Duodenal mucosa (tissue), 2 donors: Measurements from ENCODE around the gene SIPA1L3.
A peak's percentile ranks its signal among the peaks of the same experiment; 100 is the strongest.

Source experiments
- H3K27ac ChIP-seq: one replicate; pipeline ENCODE4 v1.7.0; 2013; ENCODE audit warnings: low read depth, low read length
- H3K27me3 ChIP-seq, 2 donors: one replicate each; pipeline ENCODE4 v1.7.0; 2013; ENCODE audit warnings: low read length in 2 of 2, control low read depth in 1 of 2; ENCODE audit not compliant: insufficient read depth in 2 of 2, control insufficient read depth in 1 of 2
- H3K36me3 ChIP-seq, 2 donors: one replicate each; pipeline ENCODE4 v1.7.0; 2013; ENCODE audit warnings: low read length in 2 of 2, control low read depth in 1 of 2; ENCODE audit not compliant: insufficient read depth in 2 of 2, control insufficient read depth in 1 of 2
- H3K4me1 ChIP-seq, 2 donors: one replicate each; pipeline ENCODE4 v1.7.0; 2013; ENCODE audit warnings: low read length in 2 of 2, control low read depth in 1 of 2; ENCODE audit not compliant: insufficient read depth in 2 of 2, control insufficient read depth in 1 of 2
- H3K4me3 ChIP-seq, 2 donors: one replicate each; pipeline ENCODE4 v1.7.0; 2013; ENCODE audit warnings: low read length in 2 of 2, low read depth in 1 of 2
- H3K9ac ChIP-seq, 2 donors: one replicate each; pipeline ENCODE4 v1.7.0; 2013; ENCODE audit warnings: low read length in 2 of 2, low read depth in 1 of 2
- H3K9me3 ChIP-seq, 2 donors: one replicate each; pipeline ENCODE4 v1.7.0; 2013; ENCODE audit warnings: low read length in 2 of 2, control low read depth in 1 of 2; ENCODE audit not compliant: control insufficient read depth in 1 of 2

Gene SIPA1L3

DNA sequence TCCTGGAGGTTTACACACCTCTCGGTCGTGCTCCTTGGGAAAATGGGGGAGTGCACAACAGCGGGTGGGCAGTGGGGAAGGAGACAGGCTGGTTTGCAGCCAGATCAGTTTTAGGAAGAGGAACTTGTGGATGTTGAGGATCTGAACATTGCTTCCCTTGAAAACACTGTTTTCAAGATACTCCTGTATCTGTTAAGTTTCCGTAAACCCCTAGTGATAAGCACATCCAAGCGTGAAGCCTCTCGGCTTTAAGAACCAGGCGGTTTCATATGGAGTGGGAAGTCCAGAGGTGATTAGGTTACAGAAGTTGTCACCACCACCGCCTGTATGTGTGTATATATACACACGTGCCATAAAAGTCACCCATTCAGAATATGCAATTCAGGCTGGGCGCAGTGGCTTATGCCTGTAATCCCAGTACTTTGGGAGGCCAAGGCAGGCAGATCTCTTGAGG is 47.4 kb downstream of the SIPA1L3 start:
- no peak overlapping the region for H3K9ac ChIP-seq
- no peak overlapping the region for H3K4me3 ChIP-seq
- H3K27ac ChIP-seq = no peak overlapping the region
- peaks cover 13 to 29% of the 10 kb centered on the region in 2 donors for H3K4me1 ChIP-seq
- no peaks in the 10 kb centered on the region for H3K9me3 ChIP-seq
- no peaks in the 10 kb centered on the region for H3K27me3 ChIP-seq
- H3K36me3 ChIP-seq = no peaks in the 10 kb centered on the region

DNA sequence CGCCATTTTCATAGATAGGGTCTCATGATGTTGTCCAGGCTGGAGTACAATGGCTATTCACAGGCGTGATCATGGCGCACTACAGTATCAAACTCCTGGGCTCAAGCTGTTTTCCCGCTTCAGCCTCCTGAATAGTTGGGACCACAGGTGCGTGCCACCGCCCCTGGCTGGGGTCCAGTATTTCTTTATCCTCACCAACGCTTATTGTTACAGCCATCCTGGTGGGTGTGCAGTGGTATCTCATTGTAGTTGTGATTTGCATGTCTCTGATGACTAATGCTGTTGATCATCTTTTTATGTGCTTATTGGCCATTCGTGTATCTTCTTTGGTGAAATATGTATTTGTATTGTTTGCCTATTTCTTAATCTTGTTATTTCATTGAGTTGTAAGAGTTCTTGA is 49.0 kb downstream of the SIPA1L3 start:
- H3K9ac ChIP-seq = no peak overlapping the region
- no peak overlapping the region for H3K4me3 ChIP-seq
- no peaks in the 10 kb centered on the region for H3K27me3 ChIP-seq
- H3K27ac ChIP-seq = no peak overlapping the region
- no peaks in the 10 kb centered on the region for H3K9me3 ChIP-seq
- H3K4me1 ChIP-seq = peaks cover 16 to 27% of the 10 kb centered on the region in 2 donors
- no peaks in the 10 kb centered on the region for H3K36me3 ChIP-seq

DNA sequence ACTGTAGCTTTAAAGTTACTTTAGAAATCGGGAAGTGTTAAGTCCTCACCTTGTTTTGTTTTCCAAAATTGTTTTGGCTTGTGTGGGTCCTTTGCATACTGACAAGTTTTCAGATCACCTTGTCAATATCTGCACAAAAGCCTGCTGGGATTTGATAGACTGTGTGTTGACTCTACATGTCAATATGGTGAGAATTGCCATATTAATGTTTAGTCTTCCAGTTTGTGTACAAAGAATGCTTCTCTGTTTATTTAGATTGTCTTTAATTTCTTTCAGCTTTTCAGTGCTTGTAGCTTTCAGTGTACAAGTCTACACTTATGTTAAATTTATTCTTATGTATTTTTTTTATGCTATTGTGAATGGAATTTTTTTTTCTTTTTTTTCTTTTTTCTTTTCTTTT is 50.2 kb downstream of the SIPA1L3 start:
- H3K27ac ChIP-seq = no peak overlapping the region
- no peak overlapping the region for H3K9ac ChIP-seq
- no peaks in the 10 kb centered on the region for H3K9me3 ChIP-seq
- H3K36me3 ChIP-seq = no peaks in the 10 kb centered on the region
- H3K4me3 ChIP-seq = no peak overlapping the region
- no peaks in the 10 kb centered on the region for H3K27me3 ChIP-seq
- peaks cover 16 to 23% of the 10 kb centered on the region in 2 donors for H3K4me1 ChIP-seq

DNA sequence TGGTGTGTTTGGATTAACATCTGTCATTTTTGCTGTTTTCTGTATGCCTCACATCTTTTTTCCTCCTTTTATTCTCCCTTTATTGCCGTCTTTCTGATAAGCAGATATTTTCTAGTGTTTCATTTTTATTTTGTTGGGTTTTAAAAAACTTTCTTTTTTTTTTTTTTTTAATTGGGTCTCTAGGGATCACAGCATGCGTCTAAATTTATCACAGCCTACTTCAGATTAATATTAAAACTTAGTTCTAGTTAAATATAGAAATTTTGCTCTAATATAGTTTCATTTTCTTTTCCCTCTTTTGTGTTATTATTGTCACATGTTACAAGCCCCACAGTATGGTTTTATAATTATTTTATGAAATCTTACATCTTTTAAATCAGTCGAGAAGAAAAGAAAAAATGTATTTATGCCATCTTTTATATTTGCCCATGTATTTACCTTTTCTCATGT is 52.7 kb downstream of the SIPA1L3 start:
- Histone ChIP-seq H3K36me3 (no peaks in the 10 kb centered on the region), H3K9ac (no peak overlapping the region), H3K9me3 (no peaks in the 10 kb centered on the region), H3K27me3 (no peaks in the 10 kb centered on the region), H3K4me3 (no peak overlapping the region), H3K4me1 (peaks cover 11% of the 10 kb centered on the region in 2 donors), H3K27ac (no peak overlapping the region)

DNA sequence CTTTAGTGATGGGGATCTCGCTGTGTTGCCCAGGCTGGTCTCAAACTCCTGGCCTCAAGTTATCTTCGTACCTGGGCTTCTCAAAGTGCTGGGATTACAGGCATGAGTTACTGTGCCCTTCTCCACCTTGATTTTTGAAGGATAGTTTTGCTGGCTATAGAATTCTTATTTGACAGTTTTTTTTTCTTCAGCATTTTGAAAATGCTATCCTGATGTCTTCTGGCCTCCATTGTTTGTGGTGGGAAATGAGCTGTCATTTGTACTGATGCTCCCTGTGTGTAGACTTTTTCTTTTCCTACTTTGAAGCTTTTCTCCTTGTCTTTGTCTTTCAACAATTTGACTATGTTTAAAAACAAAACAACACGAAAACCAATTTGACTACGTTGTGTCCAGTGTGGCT is 54.2 kb downstream of the SIPA1L3 start:
- Histone ChIP-seq H3K27me3 (no peaks in the 10 kb centered on the region), H3K4me1 (peaks cover 11 to 18% of the 10 kb centered on the region in 2 donors), H3K27ac (no peak overlapping the region), H3K9ac (no peak overlapping the region), H3K36me3 (no peaks in the 10 kb centered on the region), H3K9me3 (no peaks in the 10 kb centered on the region), H3K4me3 (no peak overlapping the region)

DNA sequence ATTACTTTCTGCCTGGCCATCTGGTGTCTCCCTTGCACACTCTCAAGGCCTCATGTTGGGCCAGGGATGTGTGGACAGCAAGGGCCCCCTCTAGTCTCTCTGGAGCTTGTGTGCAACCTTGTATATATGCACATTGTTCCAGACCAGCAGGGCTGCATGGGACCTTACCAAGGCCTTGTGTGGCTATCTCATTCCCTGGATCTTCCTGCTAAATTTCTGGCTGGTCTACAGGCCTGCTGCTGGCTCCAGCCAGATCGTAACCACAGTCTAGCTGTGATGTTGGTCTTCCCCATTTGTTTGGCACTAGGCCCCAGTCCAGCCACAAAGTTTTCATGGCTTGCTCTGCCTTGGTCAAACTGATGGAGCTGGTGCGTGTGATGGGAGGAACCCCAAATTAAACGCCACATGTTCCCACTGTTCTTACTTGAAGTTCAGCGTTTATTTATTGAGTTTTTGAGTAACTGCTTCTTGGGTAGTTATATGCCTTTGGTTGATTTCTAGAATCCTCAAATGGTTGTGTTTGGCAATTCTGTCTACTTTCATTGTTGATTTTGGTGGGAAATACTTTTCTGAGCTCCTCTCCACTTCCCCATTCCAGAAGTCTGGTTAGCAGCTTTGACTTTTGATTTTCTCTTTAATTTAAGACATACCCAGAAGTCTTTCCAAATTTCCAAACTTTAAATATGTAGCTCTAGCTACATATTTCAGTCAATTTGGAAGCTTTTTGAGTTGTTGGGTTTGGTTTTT is 56.4 kb downstream of the SIPA1L3 start:
- Histone ChIP-seq H3K27ac (no peak overlapping the region), H3K9ac (no peak overlapping the region), H3K36me3 (no peaks in the 10 kb centered on the region), H3K27me3 (no peaks in the 10 kb centered on the region), H3K4me1 (peaks cover 20 to 26% of the 10 kb centered on the region in 2 donors), H3K4me3 (no peak overlapping the region), H3K9me3 (no peaks in the 10 kb centered on the region)

DNA sequence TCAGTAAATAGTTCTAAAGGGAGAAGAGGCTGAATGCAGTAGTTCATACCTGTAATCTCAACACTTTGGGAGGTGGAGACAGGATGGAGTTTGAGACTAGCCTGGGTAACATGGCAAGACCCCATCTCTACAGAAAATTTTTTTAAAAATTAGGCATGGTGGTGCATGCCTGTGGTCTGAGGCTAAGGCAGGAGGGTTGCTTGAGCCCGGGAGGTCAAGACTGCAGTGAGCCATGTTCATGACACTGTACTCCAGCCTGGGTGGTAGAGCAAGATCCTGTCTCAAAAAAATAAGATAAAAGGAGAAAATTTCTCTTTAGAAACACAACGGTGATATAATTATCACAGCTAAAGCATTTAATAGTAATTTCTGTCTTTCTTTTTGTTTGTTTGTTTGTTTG is 57.1 kb downstream of the SIPA1L3 start:
- no peak overlapping the region for H3K4me3 ChIP-seq
- no peak overlapping the region for H3K27ac ChIP-seq
- H3K9me3 ChIP-seq = no peaks in the 10 kb centered on the region

DNA sequence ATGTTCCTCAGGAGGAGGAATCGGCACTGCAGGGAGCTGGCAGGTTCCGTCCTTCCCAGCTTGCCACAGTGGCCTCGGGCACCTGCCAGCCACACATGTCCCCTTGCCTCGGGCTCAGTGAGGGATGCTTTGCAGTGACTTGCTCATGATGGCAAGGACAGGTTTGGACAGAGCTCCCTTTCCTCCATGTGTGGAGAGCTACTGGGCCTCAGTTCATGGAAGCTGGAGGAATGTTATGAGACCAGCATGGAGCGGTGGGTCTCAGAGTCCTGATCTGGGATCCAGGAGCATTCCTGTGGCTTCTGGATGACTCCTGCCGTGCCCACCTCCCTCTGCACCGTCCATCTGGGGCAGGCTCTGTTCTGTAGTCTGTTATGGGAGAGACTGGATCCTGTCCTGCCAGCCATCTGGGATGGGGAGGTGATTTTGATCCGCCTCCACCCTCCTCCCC is 59.2 kb downstream of the SIPA1L3 start:
- Histone ChIP-seq H3K27me3 (no peaks in the 10 kb centered on the region), H3K27ac (no peak overlapping the region), H3K9ac (peak overlapping the region in 1 of 2 donors; percentile 9), H3K4me1 (peaks cover 17 to 20% of the 10 kb centered on the region in 2 donors), H3K9me3 (peaks cover 7 to 11% of the 10 kb centered on the region in 2 donors), H3K4me3 (no peak overlapping the region), H3K36me3 (peaks cover 0 to 4% of the 10 kb centered on the region in 2 donors)

More for the DNA sequence above, 57.1 kb downstream of the SIPA1L3 start:
- Histone ChIP-seq H3K4me1 (peaks cover 20 to 25% of the 10 kb centered on the region in 2 donors), H3K27me3 (no peaks in the 10 kb centered on the region), H3K36me3 (no peaks in the 10 kb centered on the region), H3K9ac (no peak overlapping the region)

DNA sequence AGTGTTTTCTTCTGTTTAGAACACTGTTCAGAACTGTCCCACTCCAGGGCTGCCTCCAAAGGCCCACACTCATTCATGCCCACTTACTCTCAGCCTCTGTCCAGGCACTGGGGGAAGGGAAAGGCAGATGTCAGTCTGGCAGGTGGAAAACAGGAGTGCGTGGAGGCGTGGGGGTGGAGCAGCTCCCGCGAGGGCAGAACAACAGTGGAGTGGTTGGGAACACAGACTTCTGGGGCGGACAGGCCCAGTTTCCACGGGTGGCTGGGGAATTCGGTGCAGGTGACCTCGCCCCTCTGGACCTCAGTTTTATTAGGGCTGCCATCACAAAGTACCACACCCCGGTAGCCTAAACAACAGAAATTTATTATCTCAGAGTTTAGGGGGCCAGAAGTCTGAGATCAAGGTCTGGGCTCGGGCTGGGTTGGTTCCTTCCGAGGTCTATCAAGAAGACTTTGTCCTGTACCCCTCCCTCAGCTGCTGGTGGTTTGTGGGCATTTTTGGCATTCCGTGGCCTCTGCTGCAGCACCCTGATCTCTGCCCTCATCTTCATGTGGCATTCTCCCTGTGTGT is 59.7 kb downstream of the SIPA1L3 start:
- no peak overlapping the region for H3K4me3 ChIP-seq
- H3K27ac ChIP-seq = no peak overlapping the region
- H3K9me3 ChIP-seq = peaks cover 7 to 13% of the 10 kb centered on the region in 2 donors
- H3K9ac ChIP-seq = peak overlapping the region in 1 of 2 donors; percentile 9
- H3K27me3 ChIP-seq = no peaks in the 10 kb centered on the region
- peaks cover 17 to 20% of the 10 kb centered on the region in 2 donors for H3K4me1 ChIP-seq
- peaks cover 0 to 4% of the 10 kb centered on the region in 2 donors for H3K36me3 ChIP-seq

DNA sequence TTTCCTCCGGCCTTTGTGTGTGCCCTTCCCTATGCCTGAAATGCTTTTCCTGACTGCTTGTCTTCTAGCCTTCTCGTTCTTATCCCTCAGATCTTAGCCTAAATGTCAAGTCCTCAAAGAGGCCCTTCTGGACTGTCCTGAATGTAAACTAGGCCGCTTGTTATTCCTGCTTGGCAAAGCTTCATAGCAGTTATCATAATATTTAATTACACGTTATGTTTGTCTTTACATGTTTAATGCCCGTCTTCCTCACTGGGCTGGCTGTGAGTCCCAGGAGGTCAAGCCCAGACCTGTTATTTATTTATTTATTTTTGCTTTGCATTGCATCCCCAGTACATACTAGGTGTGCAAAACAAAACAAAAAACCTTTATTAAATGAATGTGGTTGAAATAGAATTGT is 62.7 kb downstream of the SIPA1L3 start:
- H3K4me1 ChIP-seq = peaks cover 11 to 15% of the 10 kb centered on the region in 2 donors
- H3K27ac ChIP-seq = no peak overlapping the region
- H3K27me3 ChIP-seq = no peaks in the 10 kb centered on the region
- H3K9me3 ChIP-seq = peaks cover 7 to 13% of the 10 kb centered on the region in 2 donors
- H3K4me3 ChIP-seq = no peak overlapping the region
- no peak overlapping the region for H3K9ac ChIP-seq
- H3K36me3 ChIP-seq = peaks cover 0 to 4% of the 10 kb centered on the region in 2 donors
